ENCODE measurements around the gene TXNDC15. TPM values are rescaled to one million over a fixed set of nuclear protein-coding genes. Genes with fewer than 3 reads are reported as not detected.

Gene TXNDC15
- polyA plus RNA-seq, 1 of the 3 experiments (the other 2 are of a cell fraction): 112 TPM

GRCh38 chr5:134920848-134921575 is 46.8 kb downstream of the TXNDC15 start:
- POLR2A ChIA-PET: no interaction called here

More at GRCh38 chr5:134920848-134921575, 46.8 kb downstream of the TXNDC15 start:
- Histone ChIP-seq H2AFZ (ENCODE audit: low read depth) (no peak overlapping the region), H3K36me3 (replicated peaks in 1 of 2; ENCODE audit: control insufficient read depth in 1 of 2, insufficient read depth in 2 of 2, low read length in 1 of 2) (peaks cover 0 to 21% of the 10 kb centered on the region in 2 experiments), H3K4me2 (no peak overlapping the region), H3K4me3 (ENCODE audit: low read depth in 2 of 2, low read length in 1 of 2) (no peak overlapping the region), H3K9me3 (no peaks in the 10 kb centered on the region), H4K20me1 (ENCODE audit: insufficient read depth) (no peaks in the 10 kb centered on the region), H3K4me1 (ENCODE audit: control insufficient read depth in 1 of 2, insufficient read depth in 2 of 2, low read depth in 1 of 2, low read length in 1 of 2) (peaks cover 0 to 3% of the 10 kb centered on the region in 2 experiments; a peak in 1 of 4 replicates), H3K9ac (no peak overlapping the region), H3F3A (replicated peaks; ENCODE audit: insufficient read depth) (no peaks in the 10 kb centered on the region), H3K9me2 (no peaks in the 10 kb centered on the region), H3K27ac (ENCODE audit: low read depth in 2 of 2, low read length in 1 of 2) (no peak overlapping the region), H3K79me2 (ENCODE audit: insufficient read depth) (no peaks in the 10 kb centered on the region), H3K27me3 (ENCODE audit: insufficient read depth) (no peaks in the 10 kb centered on the region)
- DNase-seq: no peak
- TF ChIP-seq FOXM1 (IDR thresholded peaks at IDR 0.05; ENCODE audit: low read depth) (no peak), TCF12 (IDR thresholded peaks at IDR 0.05) (no peak), GATA2 (CRISPR knock-in tag; IDR thresholded peaks at IDR 0.05) (no peak), NFIC (IDR thresholded peaks at IDR 0.05; ENCODE audit: borderline replicate concordance) (no peak), RAD21 (IDR thresholded peaks at IDR 0.05; ENCODE audit: low read length) (no peak), ZBTB33 (IDR thresholded peaks at IDR 0.05; ENCODE audit: borderline replicate concordance, low read depth) (no peak), USF1 (IDR thresholded peaks at IDR 0.05; ENCODE audit: borderline replicate concordance, low read depth) (no peak), MAX (IDR thresholded peaks at IDR 0.05; ENCODE audit: low read depth) (no peak), RXRA (IDR thresholded peaks at IDR 0.05; ENCODE audit: borderline replicate concordance, low read depth) (no peak), POLR2AphosphoS5 (IDR thresholded peaks at IDR 0.05; ENCODE audit: low read depth, low read length) (no peak), USF2 (IDR thresholded peaks at IDR 0.05; ENCODE audit: borderline replicate concordance, low read depth, low read length) (no peak), SIN3A (IDR thresholded peaks at IDR 0.05; ENCODE audit: borderline replicate concordance, low read depth, low read length) (no peak), MXI1 (IDR thresholded peaks at IDR 0.05; ENCODE audit: low read depth, low read length) (no peak), PBX3 (IDR thresholded peaks at IDR 0.05) (no peak), MEF2A (IDR thresholded peaks at IDR 0.05; ENCODE audit: borderline replicate concordance, low read depth) (no peak)
- WGBS (ENCODE audit: low lambda C conversion rate): 97% methylated on average over 9 of the region's 9 CpGs
- CTCF ChIA-PET: interaction anchor here (0.9 to 1.8 kb wide), 5 partner anchors 9 to 17 kb away, joined by 3 to 4 read pairs (median 4); partner anchors contain the start of gene PCBD2

Data from SK-N-SH (cell line).